Liver (tissue), 3 donors: ENCODE data around the gene DYNLT1.

Source experiments
- EGR1 ChIP-seq, 2 donors: IDR thresholded peaks; 2 replicates each; pipeline ENCODE4 v1.6.1; 2016 to 2018; ENCODE audit warnings: antibody characterized with exemption in 2 of 2, low read depth in 2 of 2
- FOXA1 ChIP-seq: IDR thresholded peaks from 2 replicates; pipeline ENCODE4 v1.6.1; 2016; ENCODE audit warnings: antibody characterized with exemption
- RAD21 ChIP-seq, 2 donors: IDR thresholded peaks; 2 replicates each; pipeline ENCODE4 v1.6.1; 2016; ENCODE audit warnings: antibody characterized with exemption in 2 of 2, mild to moderate bottlenecking in 2 of 2
- TAF1 ChIP-seq: conservative IDR thresholded peaks from 2 replicates; pipeline ENCODE4 v1.6.1; 2016; ENCODE audit warnings: antibody characterized with exemption, mild to moderate bottlenecking
- YY1 ChIP-seq: IDR thresholded peaks from 2 replicates; pipeline ENCODE4 v1.6.1; 2016; ENCODE audit warnings: antibody characterized with exemption, mild to moderate bottlenecking
- TF ChIP-seq, protein P1 (sequence below): fragments of 150-350 bp; IDR thresholded peaks from 2 replicates; pipeline ENCODE4 v1.5.1; 2017; ENCODE audit warnings: improper control_type of control experiment, low read depth, low read length; ENCODE audit not compliant: missing input control
- TF ChIP-seq, protein P2 (sequence below): IDR thresholded peaks from 2 replicates; pipeline ENCODE4 v1.6.1; 2016; ENCODE audit warnings: antibody characterized with exemption, mild to moderate bottlenecking
- donor health status: healthy.
- donor health status: healthy.

DNA sequence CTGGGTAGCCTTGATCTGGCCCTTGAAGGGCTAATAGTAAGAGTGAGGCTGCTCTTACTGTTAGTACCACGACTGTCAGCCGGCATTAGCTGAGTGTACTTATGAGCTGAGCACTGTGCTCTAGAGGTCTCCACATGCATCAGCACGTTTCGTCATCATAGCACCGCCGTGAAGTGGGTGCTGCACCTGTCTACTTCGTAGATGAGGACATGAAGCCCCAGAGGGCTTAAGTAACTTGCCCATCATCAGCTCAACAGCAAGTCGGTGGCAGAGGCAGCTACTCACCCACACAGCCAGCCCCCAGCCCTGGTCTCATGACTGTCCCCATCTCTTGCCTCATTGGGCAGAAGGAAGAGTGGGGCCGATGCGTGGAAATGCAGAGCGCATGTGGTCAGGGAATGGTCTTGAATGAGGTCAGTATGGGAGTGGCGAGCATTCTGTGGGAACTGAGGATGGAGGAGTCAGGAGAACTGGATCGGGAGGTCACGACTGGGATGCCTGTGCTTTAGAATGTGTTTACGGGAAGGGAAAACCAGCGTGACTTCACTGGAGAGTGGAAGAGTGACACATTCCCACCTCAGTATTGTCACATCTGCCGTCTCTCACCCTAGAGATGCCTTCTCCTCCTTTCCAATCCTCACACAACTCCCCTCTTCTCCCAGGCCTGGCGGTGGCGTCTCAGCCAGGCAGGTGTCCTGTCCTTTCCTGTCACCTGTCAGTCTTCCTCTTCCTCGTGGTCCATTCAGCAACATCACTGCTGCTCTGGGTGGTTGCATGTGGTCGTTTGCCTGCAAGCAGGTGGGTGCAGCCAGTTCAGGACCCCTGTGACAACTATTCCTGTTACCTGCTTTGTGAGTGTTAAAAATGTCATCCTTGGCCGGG is 11.3 kb upstream of the DYNLT1 start:
- TF ChIP-seq, protein P1, sequence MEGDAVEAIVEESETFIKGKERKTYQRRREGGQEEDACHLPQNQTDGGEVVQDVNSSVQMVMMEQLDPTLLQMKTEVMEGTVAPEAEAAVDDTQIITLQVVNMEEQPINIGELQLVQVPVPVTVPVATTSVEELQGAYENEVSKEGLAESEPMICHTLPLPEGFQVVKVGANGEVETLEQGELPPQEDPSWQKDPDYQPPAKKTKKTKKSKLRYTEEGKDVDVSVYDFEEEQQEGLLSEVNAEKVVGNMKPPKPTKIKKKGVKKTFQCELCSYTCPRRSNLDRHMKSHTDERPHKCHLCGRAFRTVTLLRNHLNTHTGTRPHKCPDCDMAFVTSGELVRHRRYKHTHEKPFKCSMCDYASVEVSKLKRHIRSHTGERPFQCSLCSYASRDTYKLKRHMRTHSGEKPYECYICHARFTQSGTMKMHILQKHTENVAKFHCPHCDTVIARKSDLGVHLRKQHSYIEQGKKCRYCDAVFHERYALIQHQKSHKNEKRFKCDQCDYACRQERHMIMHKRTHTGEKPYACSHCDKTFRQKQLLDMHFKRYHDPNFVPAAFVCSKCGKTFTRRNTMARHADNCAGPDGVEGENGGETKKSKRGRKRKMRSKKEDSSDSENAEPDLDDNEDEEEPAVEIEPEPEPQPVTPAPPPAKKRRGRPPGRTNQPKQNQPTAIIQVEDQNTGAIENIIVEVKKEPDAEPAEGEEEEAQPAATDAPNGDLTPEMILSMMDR: no peak
- no peak for TF ChIP-seq TAF1
- TF ChIP-seq YY1: no peak
- TF ChIP-seq EGR1 (IDR thresholded peaks at IDR 0.05; ENCODE audit: low read depth in 2 of 2): no peak
- TF ChIP-seq FOXA1: no peak
- TF ChIP-seq, protein P2, sequence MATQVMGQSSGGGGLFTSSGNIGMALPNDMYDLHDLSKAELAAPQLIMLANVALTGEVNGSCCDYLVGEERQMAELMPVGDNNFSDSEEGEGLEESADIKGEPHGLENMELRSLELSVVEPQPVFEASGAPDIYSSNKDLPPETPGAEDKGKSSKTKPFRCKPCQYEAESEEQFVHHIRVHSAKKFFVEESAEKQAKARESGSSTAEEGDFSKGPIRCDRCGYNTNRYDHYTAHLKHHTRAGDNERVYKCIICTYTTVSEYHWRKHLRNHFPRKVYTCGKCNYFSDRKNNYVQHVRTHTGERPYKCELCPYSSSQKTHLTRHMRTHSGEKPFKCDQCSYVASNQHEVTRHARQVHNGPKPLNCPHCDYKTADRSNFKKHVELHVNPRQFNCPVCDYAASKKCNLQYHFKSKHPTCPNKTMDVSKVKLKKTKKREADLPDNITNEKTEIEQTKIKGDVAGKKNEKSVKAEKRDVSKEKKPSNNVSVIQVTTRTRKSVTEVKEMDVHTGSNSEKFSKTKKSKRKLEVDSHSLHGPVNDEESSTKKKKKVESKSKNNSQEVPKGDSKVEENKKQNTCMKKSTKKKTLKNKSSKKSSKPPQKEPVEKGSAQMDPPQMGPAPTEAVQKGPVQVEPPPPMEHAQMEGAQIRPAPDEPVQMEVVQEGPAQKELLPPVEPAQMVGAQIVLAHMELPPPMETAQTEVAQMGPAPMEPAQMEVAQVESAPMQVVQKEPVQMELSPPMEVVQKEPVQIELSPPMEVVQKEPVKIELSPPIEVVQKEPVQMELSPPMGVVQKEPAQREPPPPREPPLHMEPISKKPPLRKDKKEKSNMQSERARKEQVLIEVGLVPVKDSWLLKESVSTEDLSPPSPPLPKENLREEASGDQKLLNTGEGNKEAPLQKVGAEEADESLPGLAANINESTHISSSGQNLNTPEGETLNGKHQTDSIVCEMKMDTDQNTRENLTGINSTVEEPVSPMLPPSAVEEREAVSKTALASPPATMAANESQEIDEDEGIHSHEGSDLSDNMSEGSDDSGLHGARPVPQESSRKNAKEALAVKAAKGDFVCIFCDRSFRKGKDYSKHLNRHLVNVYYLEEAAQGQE: no peak
- no peak for TF ChIP-seq RAD21 (IDR thresholded peaks at IDR 0.05)
